GM21367 (cell line): ENCODE results near the gene ARMH3.
A peak's percentile ranks its signal among the peaks of the same experiment; 100 is the strongest.
"Not testable (repeated sequence)": the region's sequence is repeated elsewhere in the genome, so short reads cannot be mapped to it uniquely, and the experiment has no call there.

Experiments used
- ATAC-seq: cut with Tn5 transposase; IDR thresholded peaks from one replicate; pipeline ENCODE4 v1.9.1; 2021; ENCODE audit not compliant: unreplicated experiment

The ARMH3 gene

DNA sequence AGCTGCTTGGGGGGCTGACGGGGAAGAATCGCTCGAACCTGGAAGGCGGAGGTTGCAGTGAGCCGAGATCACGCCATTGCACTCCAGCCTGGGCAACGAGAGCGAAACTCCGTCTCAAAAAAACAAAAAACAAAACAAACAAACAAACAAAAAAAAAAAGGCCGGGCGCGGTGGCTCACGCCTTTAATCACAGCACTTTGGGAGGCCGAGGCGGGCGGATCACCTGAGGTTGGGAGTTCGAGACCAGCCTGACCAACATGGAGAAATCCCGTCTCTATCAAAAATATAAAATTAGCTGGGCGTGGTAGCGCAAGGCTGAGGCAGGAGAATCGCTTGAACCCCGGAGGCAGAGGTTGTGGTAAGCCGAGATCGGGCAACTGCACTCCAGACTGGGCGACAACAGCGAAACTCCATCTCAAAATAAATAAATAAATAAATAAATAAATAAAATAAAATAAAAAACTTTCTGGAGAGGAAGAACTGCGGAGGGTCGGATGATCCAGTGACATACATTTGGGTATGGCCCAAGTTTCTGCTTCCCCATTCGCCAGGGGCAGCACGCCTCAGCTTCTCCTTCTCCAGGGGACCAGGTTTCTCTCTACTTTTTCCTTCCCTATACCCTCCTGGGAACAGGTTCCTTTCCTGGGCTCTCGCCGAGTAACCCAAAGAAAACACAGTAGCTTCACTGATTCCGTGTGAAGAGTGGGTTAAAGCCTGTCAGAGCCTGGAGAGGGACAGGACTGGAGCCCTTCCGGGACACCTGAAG is 909 bp downstream of the ARMH3 start:
- ATAC-seq = not testable (repeated sequence)

GRCh38 chr10:102046095-102046494 is 9.9 kb downstream of the ARMH3 start:
- ATAC-seq = no peak

- no peak for ATAC-seq
Measured at GRCh38 chr10:102045292-102045691, 10.7 kb downstream of the ARMH3 start.

DNA sequence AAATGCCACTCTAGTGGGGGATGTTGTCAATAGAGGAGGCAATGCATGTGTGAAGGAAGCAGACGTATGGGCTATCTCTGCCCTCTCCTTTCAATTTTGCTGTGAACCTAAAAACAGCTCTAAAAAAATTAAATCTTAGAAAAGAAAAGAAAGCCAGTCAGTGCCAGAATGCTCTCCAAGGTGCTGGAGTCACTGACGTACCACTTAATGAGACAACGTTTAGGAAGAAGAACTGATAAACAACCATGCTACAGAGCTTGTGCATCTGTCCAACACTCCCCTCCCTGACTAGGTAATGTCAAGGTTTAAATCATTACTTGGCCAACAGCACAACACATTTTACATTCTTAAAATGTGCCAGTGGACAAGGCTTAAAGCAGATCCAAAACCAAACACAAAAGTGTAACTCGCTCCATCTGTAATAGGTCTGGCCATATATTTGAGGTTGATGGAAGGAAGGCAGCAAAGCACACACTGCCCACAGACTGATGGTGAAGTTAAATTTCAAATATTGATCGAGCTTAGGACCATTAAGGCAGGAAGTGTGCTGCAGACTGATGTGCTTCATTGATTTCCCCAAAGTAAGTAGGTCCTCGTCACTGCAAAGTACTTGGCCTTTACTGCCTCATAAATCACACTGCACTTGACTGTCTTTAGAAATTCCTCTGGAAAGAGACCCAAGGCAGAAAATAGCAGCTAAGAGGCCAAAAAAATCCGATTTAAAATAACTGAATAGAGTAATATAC is 15.5 kb downstream of the ARMH3 start:
- ATAC-seq = no peak

- ATAC-seq = no peak
Measured at GRCh38 chr10:102038410-102038809, 17.6 kb downstream of the ARMH3 start.

DNA sequence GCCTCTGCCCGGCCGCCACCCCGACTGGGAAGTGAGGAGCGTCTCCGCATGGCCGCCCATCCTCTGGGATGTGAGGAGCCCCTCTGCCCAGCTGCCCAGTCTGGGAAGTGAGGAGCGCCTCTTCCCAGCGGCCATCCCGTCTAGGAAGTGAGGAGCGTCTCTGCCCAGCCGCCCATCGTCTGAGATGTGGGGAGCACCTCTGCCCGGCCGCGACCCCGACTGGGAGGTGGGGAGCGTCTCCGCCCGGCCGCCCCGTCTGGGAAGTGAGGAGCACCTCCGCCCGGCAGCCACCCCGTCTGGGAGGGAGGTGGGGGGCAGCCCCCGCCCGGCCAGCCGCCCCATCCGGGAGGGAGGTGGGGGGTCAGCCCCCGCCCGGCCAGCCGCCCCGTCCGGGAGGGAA is 20.2 kb downstream of the ARMH3 start:
- ATAC-seq = not testable (repeated sequence)

DNA sequence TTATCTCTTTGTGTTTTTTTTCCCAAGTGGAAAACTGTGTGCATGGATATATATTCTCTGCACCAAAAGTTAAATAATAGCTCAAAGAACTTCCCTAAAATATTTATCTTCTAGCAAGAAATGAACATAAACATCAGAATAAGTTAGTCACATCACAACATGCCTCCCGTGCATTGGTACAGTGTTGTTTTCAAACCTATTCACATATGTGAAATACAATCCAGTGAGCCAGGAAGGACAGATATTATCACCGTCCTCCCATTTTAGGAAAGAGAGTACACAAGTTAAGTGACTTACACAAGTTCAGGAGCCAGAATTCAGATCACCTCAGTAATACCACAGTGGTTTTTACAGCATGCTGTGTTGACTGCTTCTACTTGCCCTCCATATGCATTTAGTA is 22.2 kb downstream of the ARMH3 start:
- no peak for ATAC-seq

DNA sequence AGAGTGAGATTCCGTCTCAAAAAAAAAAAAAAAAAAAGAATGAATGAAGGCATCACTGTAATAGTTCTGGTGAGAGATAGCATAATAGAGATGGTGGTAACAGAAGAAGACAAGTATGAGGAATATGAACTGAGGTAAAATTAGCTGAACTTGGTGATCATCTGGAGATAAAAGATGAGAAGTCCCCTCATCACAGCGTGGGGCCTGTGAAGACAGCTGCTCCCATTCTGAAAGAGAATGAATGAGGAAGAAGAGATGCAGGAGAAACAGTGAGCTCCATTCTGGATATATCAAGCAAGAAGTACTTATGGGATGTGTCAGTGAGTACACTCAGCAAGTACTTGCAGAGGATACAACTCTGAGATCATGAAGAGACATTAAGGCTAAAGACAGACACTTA is 28.7 kb downstream of the ARMH3 start:
- ATAC-seq = no peak

- ATAC-seq = no peak
Measured at GRCh38 chr10:102024799-102025198, 31.2 kb downstream of the ARMH3 start.

- no peak for ATAC-seq
Measured at GRCh38 chr10:102020938-102021337, 35.0 kb downstream of the ARMH3 start.

DNA sequence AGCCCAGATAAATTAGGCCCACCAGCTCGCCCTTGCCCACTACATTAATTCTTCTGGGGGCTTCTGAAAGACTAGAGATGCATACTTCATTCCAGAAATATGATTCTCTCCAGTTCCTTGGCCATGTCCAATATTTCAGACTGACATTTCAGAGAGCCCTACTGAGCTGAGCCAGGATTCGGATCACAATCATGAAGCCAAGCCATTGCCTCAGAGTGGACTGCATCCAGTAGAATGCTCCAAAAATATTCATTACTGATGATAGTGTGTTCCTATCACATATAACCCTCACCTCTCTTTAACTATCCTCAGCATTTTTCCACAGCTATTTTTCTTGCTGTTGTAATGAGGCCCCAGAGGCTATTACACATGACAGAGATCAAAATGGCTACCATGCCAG is 38.7 kb downstream of the ARMH3 start:
- ATAC-seq = no peak

GRCh38 chr10:102016416-102016815 is 39.6 kb downstream of the ARMH3 start:
- no peak for ATAC-seq

- ATAC-seq = no peak
Measured at GRCh38 chr10:102010961-102011360, 45.0 kb downstream of the ARMH3 start.

GRCh38 chr10:102009801-102010425 is 46.1 kb downstream of the ARMH3 start:
- no peak for ATAC-seq

GRCh38 chr10:102007796-102008195 is 48.2 kb downstream of the ARMH3 start:
- ATAC-seq = no peak

DNA sequence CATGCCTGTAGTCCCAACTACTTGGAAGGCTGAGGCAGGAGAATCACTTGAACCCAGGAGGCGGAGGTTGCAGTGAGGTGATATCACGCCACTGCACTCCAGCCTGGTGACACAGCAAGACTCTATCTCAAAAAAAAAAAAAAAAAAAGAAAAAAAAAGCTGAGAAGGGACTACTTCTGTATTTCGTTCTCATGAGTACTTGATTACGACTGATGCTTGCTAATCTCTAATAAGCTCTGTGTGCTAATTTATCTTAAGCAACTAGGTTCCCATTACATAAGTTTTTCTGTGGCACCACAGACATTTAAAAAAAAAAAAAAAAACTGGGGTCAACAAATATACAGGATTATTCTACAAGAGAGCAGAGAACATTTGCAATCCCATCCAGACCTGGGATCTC is 48.9 kb downstream of the ARMH3 start:
- ATAC-seq = not testable (repeated sequence)

DNA sequence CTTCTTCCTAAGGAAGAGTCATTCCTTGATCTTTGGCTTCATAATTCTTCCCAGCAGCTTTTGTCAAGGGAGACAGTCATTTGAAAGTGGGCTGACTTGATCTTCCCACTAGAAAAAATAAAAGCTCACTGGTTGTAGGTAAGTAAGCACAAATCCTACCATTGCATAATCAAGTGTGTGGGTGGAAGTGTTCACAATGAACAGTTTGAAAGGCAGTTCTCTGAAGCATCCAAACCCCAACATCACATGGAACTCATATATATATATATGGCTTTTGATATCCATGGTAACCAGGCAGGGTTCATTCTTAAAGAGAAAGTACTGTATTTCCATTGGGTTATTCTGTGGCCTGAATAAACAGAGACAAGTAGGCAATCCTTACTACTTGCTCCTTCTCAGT is 51.6 kb downstream of the ARMH3 start:
- ATAC-seq = no peak

DNA sequence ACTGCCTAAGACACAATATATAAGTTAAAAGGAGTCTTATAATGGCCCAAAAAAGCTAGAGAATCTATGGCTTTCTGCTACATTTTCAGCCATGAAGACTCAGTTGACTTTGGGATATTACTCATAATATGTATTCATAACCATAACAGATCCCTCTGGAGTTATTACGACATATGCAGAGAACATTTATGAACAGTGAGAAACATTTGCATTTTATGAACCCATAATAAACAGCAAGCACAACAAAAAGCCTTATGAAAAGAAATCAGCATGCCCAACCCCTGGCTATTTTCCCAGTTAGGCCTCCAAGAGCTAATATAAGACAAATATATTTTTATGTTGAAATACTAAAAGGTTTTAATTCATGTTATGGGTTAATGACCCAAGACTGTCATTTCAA is 52.4 kb downstream of the ARMH3 start:
- no peak for ATAC-seq

DNA sequence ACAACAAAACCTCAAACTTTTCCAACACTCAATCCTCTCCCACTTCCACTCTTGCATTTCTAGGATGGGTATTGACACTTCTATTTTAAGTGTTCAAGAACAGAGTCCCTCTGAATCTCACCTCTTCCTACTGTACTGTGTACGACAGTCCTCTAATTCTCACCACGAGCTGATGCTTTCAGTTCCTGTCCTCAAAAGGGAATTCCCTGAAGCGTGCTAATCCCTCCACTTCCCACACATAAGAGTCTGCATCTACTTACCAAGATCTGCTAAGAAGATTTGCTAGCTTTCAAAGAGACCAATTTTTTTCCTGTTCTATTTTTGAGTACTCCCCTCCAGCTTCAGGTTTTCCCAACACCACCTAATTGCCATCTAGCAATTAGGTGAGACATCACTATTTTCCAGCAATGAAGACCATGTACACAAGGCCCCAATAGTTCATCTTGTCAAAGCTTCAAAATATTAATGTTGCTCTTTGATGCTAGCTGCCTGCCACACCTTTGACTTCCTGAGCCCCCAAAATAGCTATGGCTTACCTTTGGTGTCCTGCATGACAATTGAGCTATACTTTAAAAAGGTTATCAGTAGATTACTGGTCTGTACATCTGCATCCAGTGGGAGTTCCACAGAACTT is 54.4 kb downstream of the ARMH3 start:
- ATAC-seq = peak; percentile 63

DNA sequence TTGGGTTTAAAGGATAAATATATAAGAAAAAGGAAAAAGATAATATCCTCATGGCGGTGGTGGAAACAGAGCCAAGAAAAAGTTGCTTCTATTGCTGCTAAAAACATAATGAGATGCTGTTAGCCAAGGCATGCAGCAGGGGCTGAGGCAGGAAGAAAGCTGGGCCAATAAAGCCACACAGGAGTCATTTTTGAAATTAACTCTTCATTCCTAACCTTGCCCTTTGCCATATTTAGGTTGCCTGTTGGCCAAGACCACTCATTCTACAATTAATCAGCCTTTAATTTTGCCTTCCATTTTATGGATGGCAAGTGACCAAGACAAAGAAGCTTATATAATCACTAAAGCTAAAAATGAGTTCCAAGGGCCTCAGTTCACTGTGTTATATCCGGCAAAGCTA is 58.2 kb downstream of the ARMH3 start:
- ATAC-seq = no peak

- no peak for ATAC-seq
Measured at GRCh38 chr10:101995451-101996063, 60.4 kb downstream of the ARMH3 start.
